Peyer's patch (tissue), 4 donors: ENCODE measurements around the gene INAFM2.

Source experiments
- POLR2A ChIP-seq, 2 donors: fragments of 450-650 bp; IDR thresholded peaks; one replicate each; pipeline ENCODE4 v1.5.1; 2017; ENCODE audit warnings: antibody characterized with exemption in 2 of 2, mild to moderate bottlenecking in 2 of 2, moderate library complexity in 2 of 2
- TF ChIP-seq, protein P1 (sequence below), 6 experiments: fragments of 450-650 bp in 4 of 6; fragments of 200-600 bp in 2 of 6; sonication (generic) in 1 of 6; IDR thresholded peaks; one replicate each; pipeline ENCODE4 v1.5.1; 2017 to 2019; ENCODE audit warnings: antibody characterized with exemption in 6 of 6, mild to moderate bottlenecking in 3 of 6, moderate library complexity in 1 of 6

DNA sequence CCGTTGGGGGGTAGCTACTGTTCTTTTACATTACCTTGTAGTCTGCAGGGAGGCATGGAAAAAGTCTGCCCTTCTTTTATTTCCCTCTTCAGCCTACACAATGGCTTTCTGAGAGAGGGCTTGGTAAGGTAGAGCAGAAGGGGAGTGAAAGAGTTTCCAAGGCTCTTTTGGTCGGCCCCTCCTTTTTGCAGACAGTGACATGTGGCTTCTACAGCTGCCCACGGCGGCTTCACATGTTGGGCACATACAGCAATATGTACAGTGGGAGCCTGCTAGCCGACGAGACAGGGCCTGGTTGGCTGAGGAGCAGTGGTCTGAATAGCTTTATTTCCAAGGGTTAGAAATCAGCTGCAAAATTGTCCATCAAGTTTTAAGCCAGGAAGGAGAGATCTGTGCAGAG, 4.0 kb downstream of the INAFM2 start:
- TF ChIP-seq, protein P1, sequence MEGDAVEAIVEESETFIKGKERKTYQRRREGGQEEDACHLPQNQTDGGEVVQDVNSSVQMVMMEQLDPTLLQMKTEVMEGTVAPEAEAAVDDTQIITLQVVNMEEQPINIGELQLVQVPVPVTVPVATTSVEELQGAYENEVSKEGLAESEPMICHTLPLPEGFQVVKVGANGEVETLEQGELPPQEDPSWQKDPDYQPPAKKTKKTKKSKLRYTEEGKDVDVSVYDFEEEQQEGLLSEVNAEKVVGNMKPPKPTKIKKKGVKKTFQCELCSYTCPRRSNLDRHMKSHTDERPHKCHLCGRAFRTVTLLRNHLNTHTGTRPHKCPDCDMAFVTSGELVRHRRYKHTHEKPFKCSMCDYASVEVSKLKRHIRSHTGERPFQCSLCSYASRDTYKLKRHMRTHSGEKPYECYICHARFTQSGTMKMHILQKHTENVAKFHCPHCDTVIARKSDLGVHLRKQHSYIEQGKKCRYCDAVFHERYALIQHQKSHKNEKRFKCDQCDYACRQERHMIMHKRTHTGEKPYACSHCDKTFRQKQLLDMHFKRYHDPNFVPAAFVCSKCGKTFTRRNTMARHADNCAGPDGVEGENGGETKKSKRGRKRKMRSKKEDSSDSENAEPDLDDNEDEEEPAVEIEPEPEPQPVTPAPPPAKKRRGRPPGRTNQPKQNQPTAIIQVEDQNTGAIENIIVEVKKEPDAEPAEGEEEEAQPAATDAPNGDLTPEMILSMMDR (IDR thresholded peaks at IDR 0.05) = no peak
- no peak for TF ChIP-seq POLR2A (IDR thresholded peaks at IDR 0.05)
